TTC549 (cell line): ENCODE measurements around the gene STX11.

Source experiments
- FAIRE-seq: peaks from 2 replicates; lab custom pipeline; 2012; peaks lifted over from hg19 to GRCh38; lab: Jason Lieb, UNC

The STX11 gene

GRCh38 chr6:144143106-144143505 lies 7.2 kb upstream of the STX11 start:
- FAIRE-seq = no peak

GRCh38 chr6:144143878-144144277 lies 6.4 kb upstream of the STX11 start:
- no peak for FAIRE-seq

GRCh38 chr6:144144996-144145395 lies 5.3 kb upstream of the STX11 start:
- FAIRE-seq = no peak

- no peak for FAIRE-seq
These were observed 4.8 kb upstream of the STX11 start for GRCh38 chr6:144145541-144145940.

- FAIRE-seq = no peak
These were observed 1.4 kb upstream of the STX11 start for GRCh38 chr6:144148886-144149285.

- no peak for FAIRE-seq
These were observed 791 bp upstream of the STX11 start for GRCh38 chr6:144149558-144149893.

GRCh38 chr6:144150710-144151657 lies 667 bp downstream of the STX11 start:
- no peak for FAIRE-seq

GRCh38 chr6:144152334-144152900 lies 2.1 kb downstream of the STX11 start:
- no peak for FAIRE-seq

GRCh38 chr6:144153260-144153659 lies 2.9 kb downstream of the STX11 start:
- FAIRE-seq = no peak

- FAIRE-seq = no peak
These were observed 3.7 kb downstream of the STX11 start for GRCh38 chr6:144153971-144154370.

GRCh38 chr6:144155529-144155928 lies 5.2 kb downstream of the STX11 start:
- FAIRE-seq = no peak

- no peak for FAIRE-seq
These were observed 6.0 kb downstream of the STX11 start for GRCh38 chr6:144156338-144156737.

- no peak for FAIRE-seq
These were observed 6.7 kb downstream of the STX11 start for GRCh38 chr6:144156991-144157390.

- FAIRE-seq = no peak
These were observed 7.8 kb downstream of the STX11 start for GRCh38 chr6:144158133-144158532.

GRCh38 chr6:144159223-144159622 lies 8.9 kb downstream of the STX11 start:
- no peak for FAIRE-seq

- FAIRE-seq = no peak
These were observed 9.4 kb downstream of the STX11 start for GRCh38 chr6:144159742-144160141.

- FAIRE-seq = no peak
These were observed 10.2 kb downstream of the STX11 start for GRCh38 chr6:144160431-144161005.

- FAIRE-seq = no peak
These were observed 11.7 kb downstream of the STX11 start for GRCh38 chr6:144161975-144162374.

GRCh38 chr6:144162977-144163376 lies 12.7 kb downstream of the STX11 start:
- FAIRE-seq = no peak

- FAIRE-seq = no peak
These were observed 15.5 kb downstream of the STX11 start for GRCh38 chr6:144165784-144166183.

- no peak for FAIRE-seq
These were observed 19.7 kb downstream of the STX11 start for GRCh38 chr6:144170044-144170443.

GRCh38 chr6:144171406-144171805 lies 21.1 kb downstream of the STX11 start:
- FAIRE-seq = no peak

- no peak for FAIRE-seq
These were observed 23.7 kb downstream of the STX11 start for GRCh38 chr6:144174006-144174405.

GRCh38 chr6:144176043-144176442 lies 25.7 kb downstream of the STX11 start:
- FAIRE-seq = no peak
